CD4-positive, alpha-beta T cell (primary cell): Measurements from ENCODE around the gene MMRN1. TPM values are rescaled to one million over a fixed set of nuclear protein-coding genes. Genes with fewer than 3 reads are reported as not detected.

Experiments
- ATAC-seq: fragments of 200-7000 bp; cut with Tn5 transposase; one replicate; pipeline ENCODE4 v1.10.0; 2022; ENCODE audit warnings: mild to moderate bottlenecking; ENCODE audit not compliant: poor library complexity
- CTCF ChIA-PET: fragments of 350-600 bp; sonication (Branson Sonifier 250); formaldehyde crosslinking; loops from one replicate; lab custom pipeline; 2021; ENCODE audit warnings: antibody characterized with exemption, inconsistent platforms; lab: Charles Lee
- POLR2A ChIA-PET: fragments of 350-600 bp; sonication (Branson Sonifier 250); formaldehyde crosslinking; loops from one replicate; lab custom pipeline; 2021; ENCODE audit warnings: antibody characterized with exemption, inconsistent platforms; lab: Charles Lee
- DNase-seq, 14 experiments: peaks; one replicate each; pipeline ENCODE4 v3.0.0-alpha.2; 2013 to 2020; ENCODE audit warnings: mixed read lengths in 2 of 14
- H3K27ac ChIP-seq, 2 donors: one replicate each; pipeline versions ENCODE4 v1.5.1 to v1.7.0; 2013; ENCODE audit warnings: low read length in 2 of 2, low read depth in 1 of 2, mild to moderate bottlenecking in 1 of 2
- H3K27me3 ChIP-seq, 2 experiments: 1 replicate in 1 of 2; 2 replicates in 1 of 2; pipeline versions ENCODE4 v1.6.1 to v1.7.0; 2013; ENCODE audit warnings: low read length in 2 of 2, control low read depth in 1 of 2, mild to moderate bottlenecking in 1 of 2, moderate library complexity in 1 of 2; ENCODE audit not compliant: insufficient read depth in 2 of 2, control insufficient read depth in 1 of 2
- H3K36me3 ChIP-seq: one replicate; pipeline ENCODE4 v1.6.1; 2013; ENCODE audit warnings: low read length, control low read depth; ENCODE audit not compliant: insufficient read depth
- H3K4me1 ChIP-seq: one replicate; pipeline ENCODE4 v1.6.1; 2013; ENCODE audit warnings: low read length, control low read depth; ENCODE audit not compliant: insufficient read depth
- H3K4me3 ChIP-seq: one replicate; pipeline ENCODE4 v1.5.1; 2013; ENCODE audit warnings: mild to moderate bottlenecking, low read length, moderate library complexity
- H3K9me3 ChIP-seq, 2 experiments: 1 replicate in 1 of 2; 2 replicates in 1 of 2; pipeline versions ENCODE4 v1.6.1 to v1.7.0; 2013; ENCODE audit warnings: low read length in 2 of 2, mild to moderate bottlenecking in 2 of 2, control low read depth in 1 of 2, moderate library complexity in 1 of 2; ENCODE audit not compliant: control insufficient read depth in 1 of 2, insufficient read depth in 1 of 2
- H3K27ac Mint-ChIP-seq: one replicate; pipeline ENCODE4 v1.8.0; 2020; ENCODE audit warnings: mixed read lengths
- H3K27me3 Mint-ChIP-seq: one replicate; pipeline ENCODE4 v1.8.0; 2021; ENCODE audit warnings: mixed read lengths
- H3K36me3 Mint-ChIP-seq: one replicate; pipeline ENCODE4 v1.8.0; 2021; ENCODE audit warnings: low read depth, mixed read lengths
- H3K4me1 Mint-ChIP-seq: one replicate; pipeline ENCODE4 v1.8.0; 2021; ENCODE audit warnings: low read depth, mixed read lengths
- H3K4me3 Mint-ChIP-seq: one replicate; pipeline ENCODE4 v1.8.0; 2020; ENCODE audit warnings: mild to moderate bottlenecking, mixed read lengths
- H3K9me3 Mint-ChIP-seq: one replicate; pipeline ENCODE4 v1.8.0; 2020; ENCODE audit warnings: mixed read lengths
- CTCF ChIP-seq: fragments of 200-600 bp; IDR thresholded peaks from one replicate; pipeline ENCODE4 v1.8.0; 2022; ENCODE audit warnings: antibody characterized with exemption, mild to moderate bottlenecking
- intact Hi-C, 2 experiments: fragments of 100-400 bp; cut with DNase I in 1 of 2; cut with micrococcal nuclease in 1 of 2; formaldehyde crosslinking; loops; one replicate each; pipeline versions ENCODE4 v1.15.1 to v1.9.0; 2023 to 2025; cut with DNase I, micrococcal nuclease
- total RNA-seq, 174 experiments: library from RNA in 2 of 174; stranded (reverse) in 2 of 174; gene quantifications; one replicate each; pipeline ENCODE4 v1.2.3 and lab custom pipeline; 2021 to 2026

MMRN1 gene
- total RNA-seq, 2 experiments from 2014 or later: 0.19 to 0.22 TPM

DNA sequence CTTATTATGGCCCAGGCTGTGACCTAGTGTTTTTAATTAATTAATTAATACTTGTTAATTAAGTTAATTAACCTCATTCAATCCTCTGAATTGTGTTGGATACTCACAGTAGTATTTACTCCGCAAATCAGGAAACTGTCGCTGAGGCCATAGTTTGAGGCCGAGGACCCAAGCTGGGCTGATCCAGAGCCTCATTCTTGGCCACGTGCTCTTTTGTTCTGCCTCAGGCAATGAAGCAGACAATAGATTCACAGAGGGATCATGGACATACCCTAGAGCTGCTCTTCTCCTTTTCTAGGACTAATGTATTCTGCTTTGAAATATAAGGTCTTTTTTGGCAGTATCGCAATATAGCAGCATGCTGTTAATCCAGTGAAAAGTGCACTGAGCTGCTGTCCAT is 33.7 kb upstream of the MMRN1 start:
- no peak for ATAC-seq
- Histone ChIP-seq H3K27ac (no peak overlapping the region), H3K36me3 (no peaks in the 10 kb centered on the region), H3K4me1 (no peaks in the 10 kb centered on the region), H3K4me3 (no peak overlapping the region), H3K27me3 (peaks cover 0 to 7% of the 10 kb centered on the region in 2 experiments), H3K9me3 (peaks cover 0 to 9% of the 10 kb centered on the region in 2 experiments)
- no peak for TF ChIP-seq CTCF
- Mint-ChIP-seq H3K36me3 (no peaks in the 10 kb centered on the region), H3K27ac (no peak overlapping the region), H3K9me3 (no peaks in the 10 kb centered on the region), H3K4me1 (no peaks in the 10 kb centered on the region), H3K4me3 (no peak overlapping the region), H3K27me3 (peaks cover 12% of the 10 kb centered on the region)
- ChIA-PET POLR2A (interaction anchor here (0.6 kb wide), 1 partner anchor 23 kb away, joined by 3 read pairs; no protein-coding TSS in a partner anchor), CTCF (no interaction called here)
- intact Hi-C loops: no loop called here
- DNase-seq: no peak

GRCh38 chr4:89863533-89863932 is 31.1 kb upstream of the MMRN1 start:
- Mint-ChIP-seq H3K4me3 (no peak overlapping the region), H3K36me3 (no peaks in the 10 kb centered on the region), H3K27me3 (peaks cover 10% of the 10 kb centered on the region), H3K27ac (no peak overlapping the region), H3K9me3 (no peaks in the 10 kb centered on the region), H3K4me1 (no peaks in the 10 kb centered on the region)
- no peak for ATAC-seq
- no peaks in the 10 kb centered on the region for H3K36me3 ChIP-seq
- ChIA-PET CTCF (no interaction called here), POLR2A (no interaction called here)
- no peak overlapping the region for H3K27ac ChIP-seq
- no peak for DNase-seq
- no peak overlapping the region for H3K4me3 ChIP-seq
- intact Hi-C loops: no loop called here
- H3K27me3 ChIP-seq: peaks cover 2 to 7% of the 10 kb centered on the region in 2 experiments
- H3K4me1 ChIP-seq: no peaks in the 10 kb centered on the region
- H3K9me3 ChIP-seq: no peaks in the 10 kb centered on the region
- TF ChIP-seq CTCF: no peak

GRCh38 chr4:89868276-89868675 is 26.4 kb upstream of the MMRN1 start:
- no peaks in the 10 kb centered on the region for H3K4me1 ChIP-seq
- ChIA-PET POLR2A (interaction anchor here (0.6 kb wide), 1 partner anchor 32 kb away, joined by 4 read pairs; no protein-coding TSS in a partner anchor), CTCF (no interaction called here)
- intact Hi-C loops: no loop called here
- peaks cover 0 to 5% of the 10 kb centered on the region in 2 experiments for H3K27me3 ChIP-seq
- H3K9me3 ChIP-seq: no peaks in the 10 kb centered on the region
- ATAC-seq: no peak
- DNase-seq: no peak
- Mint-ChIP-seq H3K4me3 (no peak overlapping the region), H3K9me3 (no peaks in the 10 kb centered on the region), H3K27ac (no peak overlapping the region), H3K27me3 (peaks cover 9% of the 10 kb centered on the region), H3K36me3 (no peaks in the 10 kb centered on the region), H3K4me1 (no peaks in the 10 kb centered on the region)
- H3K27ac ChIP-seq: no peak overlapping the region
- H3K36me3 ChIP-seq: no peaks in the 10 kb centered on the region
- TF ChIP-seq CTCF: no peak
- H3K4me3 ChIP-seq: no peak overlapping the region
